HepG2 (cell line): ENCODE data around the gene SLC35E4. TPM values are rescaled to one million over a fixed set of nuclear protein-coding genes. Genes with fewer than 3 reads are reported as not detected.

Experiments
- ATAC-seq: fragments of 200-7000 bp; cut with Tn5 transposase; 3 replicates; pipeline ENCODE4 v1.9.1; 2020; ENCODE audit warnings: mild to moderate bottlenecking, moderate library complexity
- BruUV-seq: library from RNA; stranded (reverse); fragments of 400-500 nt; replicated peaks from 2 replicates; lab custom pipeline; 2021; lab: Mats Ljungman, UMichigan
- CTCF ChIA-PET: fragments of 300-600 bp; formaldehyde crosslinking; extraction: SDS; loops from one replicate; lab custom pipeline; 2021; ENCODE audit warnings: low total read pairs, inconsistent platforms, low intra/inter-chr PET ratio; lab: Yijun Ruan, JAX
- POLR2A ChIA-PET: fragments of 350-600 bp; sonication (Branson Sonifier 250); formaldehyde crosslinking; loops from one replicate; lab custom pipeline; 2020; ENCODE audit warnings: antibody characterized with exemption, inconsistent platforms; lab: Yijun Ruan, JAX
- DNase-seq: peaks from one replicate; pipeline ENCODE4 v3.0.0-alpha.2; 2015; ENCODE audit warnings: low spot score
- FAIRE-seq: peaks from 3 replicates; lab custom pipeline; 2011; peaks lifted over from hg19 to GRCh38; lab: Jason Lieb, UNC
- H2AFZ ChIP-seq: one replicate; pipeline ENCODE4 v1.6.1; 2011; ENCODE audit warnings: low read length, inconsistent platforms
- H3K27ac ChIP-seq: fragments of 300-600 bp; 3 replicates; pipeline ENCODE4 v1.8.0; 2011; ENCODE audit warnings: mixed run types, mild to moderate bottlenecking, mixed read lengths, low read length, inconsistent platforms; ENCODE audit not compliant: insufficient read depth; ENCODE audit errors: extremely low read length
- H3K27me3 ChIP-seq, 2 experiments: fragments of 200-600 bp in 1 of 2; 2 replicates in 1 of 2; 3 replicates in 1 of 2; pipeline versions ENCODE4 v1.6.0 to v1.8.0; 2011; ENCODE audit warnings: low read length in 2 of 2, mild to moderate bottlenecking in 2 of 2, moderate library complexity in 2 of 2, inconsistent platforms in 1 of 2; ENCODE audit not compliant: insufficient read depth in 2 of 2, control insufficient read depth in 1 of 2
- H3K36me3 ChIP-seq, 2 experiments: fragments of 200-600 bp in 1 of 2; replicated peaks in 1 of 2; 2 replicates in 1 of 2; 3 replicates in 1 of 2; pipeline versions ENCODE4 v1.5.1 to v1.8.0; 2011; ENCODE audit warnings: low read length in 2 of 2, inconsistent platforms in 1 of 2; ENCODE audit not compliant: insufficient read depth in 2 of 2, control insufficient read depth in 1 of 2
- H3K4me1 ChIP-seq: 2 replicates; pipeline ENCODE4 v1.5.1; 2012; ENCODE audit warnings: low read length, inconsistent platforms; ENCODE audit not compliant: insufficient read depth
- H3K4me2 ChIP-seq: 2 replicates; pipeline ENCODE4 v1.6.0; 2011; ENCODE audit warnings: low read depth, low read length, inconsistent platforms
- H3K4me3 ChIP-seq, 3 experiments: fragments of 200-600 bp in 1 of 3; sonication (generic), shearing (Covaris generic) in 1 of 3; replicated peaks in 1 of 3; 2 replicates each; pipeline ENCODE4 v1.5.1; 2011 to 2016; ENCODE audit warnings: low read length in 3 of 3, inconsistent platforms in 2 of 3, low read depth in 2 of 3, mild to moderate bottlenecking in 2 of 3, control low read depth in 1 of 3, mixed read lengths in 1 of 3; ENCODE audit not compliant: insufficient read depth in 1 of 3
- H3K79me2 ChIP-seq: one replicate; pipeline ENCODE4 v1.6.1; 2011; ENCODE audit warnings: low read length, inconsistent platforms; ENCODE audit not compliant: insufficient read depth
- H3K9ac ChIP-seq: 2 replicates; pipeline ENCODE4 v1.6.0; 2011; ENCODE audit warnings: mild to moderate bottlenecking, low read depth, low read length, inconsistent platforms; ENCODE audit not compliant: insufficient read depth
- H3K9me3 ChIP-seq: 2 replicates; pipeline ENCODE4 v1.5.1; 2012; ENCODE audit warnings: mild to moderate bottlenecking, low read length
- H4K20me1 ChIP-seq: 2 replicates; pipeline ENCODE4 v1.6.0; 2011; ENCODE audit warnings: inconsistent platforms, mild to moderate bottlenecking, low read length, moderate library complexity; ENCODE audit not compliant: insufficient read depth
- ATF7 ChIP-seq, 2 experiments: fragments of 450-650 bp in 1 of 2; sonication (generic) in 1 of 2; formaldehyde crosslinking in 1 of 2; IDR thresholded peaks; 2 replicates each; pipeline versions ENCODE4 v1.4.0 to v1.6.1; 2016 to 2020; ENCODE audit warnings: antibody characterized with exemption in 1 of 2, mild to moderate bottlenecking in 1 of 2, missing genetic modification reagents in 1 of 2
- KAT2B ChIP-seq: fragments of 150-350 bp; IDR thresholded peaks from 2 replicates; pipeline ENCODE4 v1.6.1; 2014; ENCODE audit warnings: low read depth, low read length, borderline replicate concordance
- ZMYM3 ChIP-seq: sonication (generic); formaldehyde crosslinking; IDR thresholded peaks from 2 replicates; pipeline ENCODE4 v1.5.1; 2020; ENCODE audit warnings: mild to moderate bottlenecking, missing genetic modification reagents
- ZNF44 ChIP-seq: sonication (generic); formaldehyde crosslinking; IDR thresholded peaks from 2 replicates; pipeline ENCODE4 v1.5.1; 2020; ENCODE audit warnings: mild to moderate bottlenecking, missing genetic modification reagents
- WGBS: methylation state at CpG from one replicate; pipeline ENCODE4 v1.1.6; 2017; ENCODE audit warnings: low lambda C conversion rate; 5-methylcytosine and 5-hydroxymethylcytosine counted together
- in situ Hi-C: cut with HindIII; loops from 2 replicates; pipeline ENCODE4 v1.10.0; 2017; ENCODE audit warnings: low pct_unique_long_range_greater_than_20kb; ENCODE audit not compliant: extremely low pct_ligation_motif_present
- intact Hi-C: fragments of 100-400 bp; cut with micrococcal nuclease; formaldehyde crosslinking; loops from one replicate; pipeline ENCODE4 v1.10.0; 2022; ENCODE audit not compliant: unreplicated experiment
- polyA plus RNA-seq, 8 experiments: library from polyadenylated mRNA; depleted of rRNA in 3 of 8; stranded (reverse) in 7 of 8; unstranded in 1 of 8; fragments of >200 nt; fragmentation: Illumina TruSeq in 4 of 8; extraction: Trizol in 4 of 8; gene quantifications; 2 replicates each; pipeline versions ENCODE4 v1.2.1 to v1.2.3, GENCODE V29; 2011 to 2016; ENCODE audit warnings: low read depth in 4 of 8, missing spikeins in 1 of 8, mixed read lengths in 1 of 8; ENCODE audit not compliant: insufficient read depth in 1 of 8
- total RNA-seq, 5 experiments: library from RNA; depleted of rRNA; stranded (reverse); fragments of >200 nt; fragmentation: Illumina TruSeq; extraction: Trizol; gene quantifications; 2 replicates each; pipeline ENCODE4 v1.2.3, GENCODE V29; 2016; ENCODE audit warnings: low read depth in 1 of 5
- TF ChIP-seq, protein P1 (sequence below): sonication (generic); formaldehyde crosslinking; IDR thresholded peaks from 2 replicates; pipeline ENCODE4 v1.4.0; 2020; ENCODE audit warnings: missing genetic modification reagents, borderline replicate concordance
- TF ChIP-seq, protein P2 (sequence below): sonication (generic); formaldehyde crosslinking; IDR thresholded peaks from 2 replicates; pipeline ENCODE4 v1.4.0; 2020; ENCODE audit warnings: missing genetic modification reagents
- TF ChIP-seq, protein P3 (sequence below): sonication (generic); formaldehyde crosslinking; IDR thresholded peaks from 2 replicates; pipeline ENCODE4 v1.8.0; 2022; ENCODE audit warnings: mild to moderate bottlenecking, missing genetic modification reagents
- TF ChIP-seq, protein P4 (sequence below), 2 experiments: IDR thresholded peaks; 2 replicates each; pipeline ENCODE4 v1.6.1; 2011 to 2012; ENCODE audit warnings: low read length in 2 of 2, borderline replicate concordance in 1 of 2, low read depth in 1 of 2, mild to moderate bottlenecking in 1 of 2, moderate library complexity in 1 of 2

SLC35E4 gene
- total and polyA plus RNA-seq, 2 of the 13 experiments (the other 11 are each of a cell fraction or from before 2014, with no cell fraction given), result 0.07 to 0.15 TPM

DNA sequence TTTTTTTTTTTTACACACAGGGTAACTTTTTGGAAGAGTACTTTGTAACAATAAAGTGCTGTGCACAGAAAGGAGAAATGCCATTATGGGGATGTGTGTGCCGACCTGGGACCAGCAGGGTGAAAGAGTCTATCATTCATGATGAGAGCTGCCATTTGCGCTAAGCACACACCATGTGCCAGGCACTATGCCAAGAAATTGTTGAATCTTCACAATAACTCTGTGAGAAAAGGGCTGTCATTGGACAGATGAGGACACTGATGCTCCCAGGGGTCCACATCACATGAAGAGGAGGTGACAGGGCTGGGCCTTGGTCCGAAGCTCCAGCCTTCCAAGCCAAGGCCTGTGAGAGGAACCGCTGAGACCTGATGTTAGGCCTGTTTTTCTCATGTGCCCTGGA lies 26.5 kb downstream of the SLC35E4 start (continued):
- TF ChIP-seq, protein P1, sequence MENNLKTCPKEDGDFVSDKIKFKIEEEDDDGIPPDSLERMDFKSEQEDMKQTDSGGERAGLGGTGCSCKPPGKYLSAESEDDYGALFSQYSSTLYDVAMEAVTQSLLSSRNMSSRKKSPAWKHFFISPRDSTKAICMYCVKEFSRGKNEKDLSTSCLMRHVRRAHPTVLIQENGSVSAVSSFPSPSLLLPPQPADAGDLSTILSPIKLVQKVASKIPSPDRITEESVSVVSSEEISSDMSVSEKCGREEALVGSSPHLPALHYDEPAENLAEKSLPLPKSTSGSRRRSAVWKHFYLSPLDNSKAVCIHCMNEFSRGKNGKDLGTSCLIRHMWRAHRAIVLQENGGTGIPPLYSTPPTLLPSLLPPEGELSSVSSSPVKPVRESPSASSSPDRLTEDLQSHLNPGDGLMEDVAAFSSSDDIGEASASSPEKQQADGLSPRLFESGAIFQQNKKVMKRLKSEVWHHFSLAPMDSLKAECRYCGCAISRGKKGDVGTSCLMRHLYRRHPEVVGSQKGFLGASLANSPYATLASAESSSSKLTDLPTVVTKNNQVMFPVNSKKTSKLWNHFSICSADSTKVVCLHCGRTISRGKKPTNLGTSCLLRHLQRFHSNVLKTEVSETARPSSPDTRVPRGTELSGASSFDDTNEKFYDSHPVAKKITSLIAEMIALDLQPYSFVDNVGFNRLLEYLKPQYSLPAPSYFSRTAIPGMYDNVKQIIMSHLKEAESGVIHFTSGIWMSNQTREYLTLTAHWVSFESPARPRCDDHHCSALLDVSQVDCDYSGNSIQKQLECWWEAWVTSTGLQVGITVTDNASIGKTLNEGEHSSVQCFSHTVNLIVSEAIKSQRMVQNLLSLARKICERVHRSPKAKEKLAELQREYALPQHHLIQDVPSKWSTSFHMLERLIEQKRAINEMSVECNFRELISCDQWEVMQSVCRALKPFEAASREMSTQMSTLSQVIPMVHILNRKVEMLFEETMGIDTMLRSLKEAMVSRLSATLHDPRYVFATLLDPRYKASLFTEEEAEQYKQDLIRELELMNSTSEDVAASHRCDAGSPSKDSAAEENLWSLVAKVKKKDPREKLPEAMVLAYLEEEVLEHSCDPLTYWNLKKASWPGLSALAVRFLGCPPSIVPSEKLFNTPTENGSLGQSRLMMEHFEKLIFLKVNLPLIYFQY, result no peak
- TF ChIP-seq ATF7 (IDR thresholded peaks at IDR 0.05) (no peak), ATF7 (CRISPR knock-in tag; IDR thresholded peaks at IDR 0.05) (no peak), ZNF44 (CRISPR knock-in tag) (no peak), KAT2B (no peak)
- TF ChIP-seq, protein P2, sequence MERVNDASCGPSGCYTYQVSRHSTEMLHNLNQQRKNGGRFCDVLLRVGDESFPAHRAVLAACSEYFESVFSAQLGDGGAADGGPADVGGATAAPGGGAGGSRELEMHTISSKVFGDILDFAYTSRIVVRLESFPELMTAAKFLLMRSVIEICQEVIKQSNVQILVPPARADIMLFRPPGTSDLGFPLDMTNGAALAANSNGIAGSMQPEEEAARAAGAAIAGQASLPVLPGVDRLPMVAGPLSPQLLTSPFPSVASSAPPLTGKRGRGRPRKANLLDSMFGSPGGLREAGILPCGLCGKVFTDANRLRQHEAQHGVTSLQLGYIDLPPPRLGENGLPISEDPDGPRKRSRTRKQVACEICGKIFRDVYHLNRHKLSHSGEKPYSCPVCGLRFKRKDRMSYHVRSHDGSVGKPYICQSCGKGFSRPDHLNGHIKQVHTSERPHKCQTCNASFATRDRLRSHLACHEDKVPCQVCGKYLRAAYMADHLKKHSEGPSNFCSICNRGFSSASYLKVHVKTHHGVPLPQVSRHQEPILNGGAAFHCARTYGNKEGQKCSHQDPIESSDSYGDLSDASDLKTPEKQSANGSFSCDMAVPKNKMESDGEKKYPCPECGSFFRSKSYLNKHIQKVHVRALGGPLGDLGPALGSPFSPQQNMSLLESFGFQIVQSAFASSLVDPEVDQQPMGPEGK (CRISPR knock-in tag), result no peak

DNA sequence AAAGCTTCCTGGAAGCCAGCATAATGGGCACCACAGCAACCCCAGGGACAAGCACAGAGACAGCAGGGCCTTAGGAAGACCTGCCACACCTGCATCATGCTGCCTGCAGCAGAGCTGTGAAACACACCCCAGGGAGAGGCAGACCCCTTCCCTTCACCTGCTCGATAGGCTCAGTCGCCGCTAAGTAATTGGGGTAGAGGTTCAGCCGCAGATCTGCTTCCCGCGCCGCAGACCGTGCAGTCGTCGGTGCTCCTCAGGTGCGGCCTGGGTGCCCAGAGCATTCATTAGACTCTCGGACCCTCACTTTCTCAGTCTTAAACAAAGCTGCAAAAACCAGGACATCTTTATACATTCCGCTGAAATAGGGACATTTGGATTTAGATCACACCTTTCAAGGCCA lies 29.2 kb downstream of the SLC35E4 start:
- intact Hi-C loops (no loop called here), in situ Hi-C loops (no loop called here)
- DNase-seq, result no peak
- Histone ChIP-seq H3K27ac (no peak overlapping the region), H3K36me3 (no peaks in the 10 kb centered on the region), H3K9me3 (no peaks in the 10 kb centered on the region), H3K4me2 (no peak overlapping the region), H4K20me1 (no peaks in the 10 kb centered on the region), H2AFZ (no peak overlapping the region), H3K79me2 (no peaks in the 10 kb centered on the region), H3K9ac (no peak overlapping the region), H3K27me3 (peaks cover 3 to 14% of the 10 kb centered on the region in 2 experiments; a peak in 3 of 5 replicates), H3K4me3 (no peak overlapping the region), H3K4me1 (peaks cover 18% of the 10 kb centered on the region)
- WGBS, result 88% methylated on average over 10 of the region's 13 CpGs
- POLR2A ChIA-PET, result no interaction called here
- FAIRE-seq, result no peak
- ATAC-seq, result no peak
- BruUV-seq, result no TSS peak
- CTCF ChIA-PET, result no interaction called here
- TF ChIP-seq, protein P3, sequence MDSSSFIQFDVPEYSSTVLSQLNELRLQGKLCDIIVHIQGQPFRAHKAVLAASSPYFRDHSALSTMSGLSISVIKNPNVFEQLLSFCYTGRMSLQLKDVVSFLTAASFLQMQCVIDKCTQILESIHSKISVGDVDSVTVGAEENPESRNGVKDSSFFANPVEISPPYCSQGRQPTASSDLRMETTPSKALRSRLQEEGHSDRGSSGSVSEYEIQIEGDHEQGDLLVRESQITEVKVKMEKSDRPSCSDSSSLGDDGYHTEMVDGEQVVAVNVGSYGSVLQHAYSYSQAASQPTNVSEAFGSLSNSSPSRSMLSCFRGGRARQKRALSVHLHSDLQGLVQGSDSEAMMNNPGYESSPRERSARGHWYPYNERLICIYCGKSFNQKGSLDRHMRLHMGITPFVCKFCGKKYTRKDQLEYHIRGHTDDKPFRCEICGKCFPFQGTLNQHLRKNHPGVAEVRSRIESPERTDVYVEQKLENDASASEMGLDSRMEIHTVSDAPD (CRISPR knock-in tag), result no peak
- TF ChIP-seq, protein P4, sequence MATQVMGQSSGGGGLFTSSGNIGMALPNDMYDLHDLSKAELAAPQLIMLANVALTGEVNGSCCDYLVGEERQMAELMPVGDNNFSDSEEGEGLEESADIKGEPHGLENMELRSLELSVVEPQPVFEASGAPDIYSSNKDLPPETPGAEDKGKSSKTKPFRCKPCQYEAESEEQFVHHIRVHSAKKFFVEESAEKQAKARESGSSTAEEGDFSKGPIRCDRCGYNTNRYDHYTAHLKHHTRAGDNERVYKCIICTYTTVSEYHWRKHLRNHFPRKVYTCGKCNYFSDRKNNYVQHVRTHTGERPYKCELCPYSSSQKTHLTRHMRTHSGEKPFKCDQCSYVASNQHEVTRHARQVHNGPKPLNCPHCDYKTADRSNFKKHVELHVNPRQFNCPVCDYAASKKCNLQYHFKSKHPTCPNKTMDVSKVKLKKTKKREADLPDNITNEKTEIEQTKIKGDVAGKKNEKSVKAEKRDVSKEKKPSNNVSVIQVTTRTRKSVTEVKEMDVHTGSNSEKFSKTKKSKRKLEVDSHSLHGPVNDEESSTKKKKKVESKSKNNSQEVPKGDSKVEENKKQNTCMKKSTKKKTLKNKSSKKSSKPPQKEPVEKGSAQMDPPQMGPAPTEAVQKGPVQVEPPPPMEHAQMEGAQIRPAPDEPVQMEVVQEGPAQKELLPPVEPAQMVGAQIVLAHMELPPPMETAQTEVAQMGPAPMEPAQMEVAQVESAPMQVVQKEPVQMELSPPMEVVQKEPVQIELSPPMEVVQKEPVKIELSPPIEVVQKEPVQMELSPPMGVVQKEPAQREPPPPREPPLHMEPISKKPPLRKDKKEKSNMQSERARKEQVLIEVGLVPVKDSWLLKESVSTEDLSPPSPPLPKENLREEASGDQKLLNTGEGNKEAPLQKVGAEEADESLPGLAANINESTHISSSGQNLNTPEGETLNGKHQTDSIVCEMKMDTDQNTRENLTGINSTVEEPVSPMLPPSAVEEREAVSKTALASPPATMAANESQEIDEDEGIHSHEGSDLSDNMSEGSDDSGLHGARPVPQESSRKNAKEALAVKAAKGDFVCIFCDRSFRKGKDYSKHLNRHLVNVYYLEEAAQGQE (IDR thresholded peaks at IDR 0.05; ENCODE audit: borderline replicate concordance in 1 of 2, low read depth in 1 of 2, low read length in 2 of 2), result no peak
- no peak for TF ChIP-seq ZMYM3 (CRISPR knock-in tag)
- TF ChIP-seq, all 625 proteins: peak for 0
